ENCODE measurements around the gene ERBB4.
"Not testable (repeated sequence)": the region's sequence is repeated elsewhere in the genome, so short reads cannot be mapped to it uniquely, and the experiment has no call there.

Gene ERBB4

DNA sequence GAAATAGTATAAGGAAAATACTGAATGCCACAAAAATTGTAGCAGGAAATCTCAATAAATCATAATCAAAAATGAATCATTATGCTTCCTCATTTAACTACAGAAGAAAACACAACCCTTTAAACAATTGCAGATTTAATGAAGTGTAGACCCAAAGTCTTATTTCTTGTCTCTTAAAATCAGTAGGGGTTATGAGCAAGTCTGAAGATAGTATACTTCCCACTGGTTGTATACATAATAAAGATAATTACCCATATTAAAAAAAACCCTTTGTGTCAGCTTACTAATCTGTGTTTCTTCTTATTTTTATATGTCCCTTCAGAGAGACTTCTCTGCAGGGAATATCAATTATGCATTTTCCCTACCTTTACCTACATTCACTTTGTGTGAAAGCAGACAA, 504.7 kb downstream of the ERBB4 start:
- H3K27ac Mint-ChIP-seq = no peak overlapping the region
- no peaks in the 10 kb centered on the region for H3K4me1 Mint-ChIP-seq (ENCODE audit: low read depth in 2 of 2)
- ATAC-seq (replicated peaks) (no peak), DNase-seq (no peak)
- H3K27me3 Mint-ChIP-seq = no peaks in the 10 kb centered on the region
- H3K4me3 Mint-ChIP-seq = no peak overlapping the region
- no peaks in the 10 kb centered on the region for H3K36me3 Mint-ChIP-seq (ENCODE audit: insufficient read depth)
- H3K9me3 Mint-ChIP-seq = peaks cover 0 to 13% of the 10 kb centered on the region in 2 donors

- DNase-seq (no peak), ATAC-seq (replicated peaks) (no peak)
- H3K4me1 Mint-ChIP-seq (ENCODE audit: low read depth in 2 of 2) = no peaks in the 10 kb centered on the region
- no peaks in the 10 kb centered on the region for H3K36me3 Mint-ChIP-seq (ENCODE audit: insufficient read depth)
- no peaks in the 10 kb centered on the region for H3K27me3 Mint-ChIP-seq
- no peak overlapping the region for H3K4me3 Mint-ChIP-seq
- peaks cover 0 to 11% of the 10 kb centered on the region in 2 donors for H3K9me3 Mint-ChIP-seq
- no peak overlapping the region for H3K27ac Mint-ChIP-seq
Observed at GRCh38 chr2:212032536-212033219, 505.9 kb downstream of the ERBB4 start.

GRCh38 chr2:212032032-212032431, 506.6 kb downstream of the ERBB4 start:
- ATAC-seq (replicated peaks) = peak; percentile 14
- H3K4me1 Mint-ChIP-seq (ENCODE audit: low read depth in 2 of 2) = no peaks in the 10 kb centered on the region
- H3K27ac Mint-ChIP-seq = no peak overlapping the region
- DNase-seq = no peak
- H3K4me3 Mint-ChIP-seq = no peak overlapping the region
- H3K9me3 Mint-ChIP-seq = peaks cover 0 to 7% of the 10 kb centered on the region in 2 donors
- no peaks in the 10 kb centered on the region for H3K27me3 Mint-ChIP-seq
- no peaks in the 10 kb centered on the region for H3K36me3 Mint-ChIP-seq (ENCODE audit: insufficient read depth)

DNA sequence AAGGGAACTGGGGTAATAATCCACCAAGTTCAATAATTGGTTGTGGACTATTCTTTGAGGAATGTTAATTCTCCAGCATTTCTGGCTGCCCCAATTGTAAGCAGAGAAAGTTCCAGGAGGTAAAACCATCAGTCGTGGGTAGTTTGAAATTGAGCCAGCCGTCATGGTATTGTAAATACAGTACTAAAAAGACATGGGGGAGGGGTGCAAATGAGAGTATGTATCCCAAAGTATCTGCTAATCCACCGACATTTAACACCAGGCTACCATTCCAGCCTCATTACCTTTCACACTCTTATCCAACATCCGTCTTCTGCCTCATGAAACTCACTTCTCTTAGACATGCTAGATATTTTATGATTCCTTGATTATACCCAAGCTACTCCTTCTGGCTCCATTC, 507.9 kb downstream of the ERBB4 start:
- no peak for DNase-seq
- Mint-ChIP-seq H3K4me1 (ENCODE audit: low read depth in 2 of 2) (no peaks in the 10 kb centered on the region), H3K4me3 (no peak overlapping the region), H3K9me3 (peaks cover 0 to 7% of the 10 kb centered on the region in 2 donors), H3K36me3 (ENCODE audit: insufficient read depth) (no peaks in the 10 kb centered on the region), H3K27me3 (no peaks in the 10 kb centered on the region), H3K27ac (no peak overlapping the region)
- ATAC-seq (replicated peaks) = no peak

- H3K4me3 Mint-ChIP-seq = no peak overlapping the region
- no peak overlapping the region for H3K27ac Mint-ChIP-seq
- no peaks in the 10 kb centered on the region for H3K36me3 Mint-ChIP-seq (ENCODE audit: insufficient read depth)
- no peak for DNase-seq
- no peaks in the 10 kb centered on the region for H3K4me1 Mint-ChIP-seq (ENCODE audit: low read depth in 2 of 2)
- H3K27me3 Mint-ChIP-seq = no peaks in the 10 kb centered on the region
- H3K9me3 Mint-ChIP-seq = peaks cover 4 to 7% of the 10 kb centered on the region in 2 donors
- ATAC-seq (replicated peaks) = no peak
Observed at GRCh38 chr2:212028798-212029394, 509.7 kb downstream of the ERBB4 start.

GRCh38 chr2:212027681-212028628, 510.6 kb downstream of the ERBB4 start:
- no peak for DNase-seq
- no peak overlapping the region for H3K4me3 Mint-ChIP-seq

GRCh38 chr2:212024040-212024439, 514.6 kb downstream of the ERBB4 start:
- no peak overlapping the region for H3K27ac Mint-ChIP-seq
- H3K4me1 Mint-ChIP-seq (ENCODE audit: low read depth in 2 of 2) = no peaks in the 10 kb centered on the region
- ATAC-seq (replicated peaks) (no peak), DNase-seq (no peak)
- no peaks in the 10 kb centered on the region for H3K36me3 Mint-ChIP-seq (ENCODE audit: insufficient read depth)
- no peaks in the 10 kb centered on the region for H3K27me3 Mint-ChIP-seq
- peaks cover 4 to 6% of the 10 kb centered on the region in 2 donors for H3K9me3 Mint-ChIP-seq
- H3K4me3 Mint-ChIP-seq = no peak overlapping the region

More at GRCh38 chr2:212027681-212028628, 510.6 kb downstream of the ERBB4 start:
- Mint-ChIP-seq H3K36me3 (ENCODE audit: insufficient read depth) (no peaks in the 10 kb centered on the region), H3K27ac (no peak overlapping the region), H3K27me3 (no peaks in the 10 kb centered on the region), H3K4me1 (ENCODE audit: low read depth in 2 of 2) (no peaks in the 10 kb centered on the region), H3K9me3 (peaks cover 6 to 7% of the 10 kb centered on the region in 2 donors)
- ATAC-seq (replicated peaks) = no peak

DNA sequence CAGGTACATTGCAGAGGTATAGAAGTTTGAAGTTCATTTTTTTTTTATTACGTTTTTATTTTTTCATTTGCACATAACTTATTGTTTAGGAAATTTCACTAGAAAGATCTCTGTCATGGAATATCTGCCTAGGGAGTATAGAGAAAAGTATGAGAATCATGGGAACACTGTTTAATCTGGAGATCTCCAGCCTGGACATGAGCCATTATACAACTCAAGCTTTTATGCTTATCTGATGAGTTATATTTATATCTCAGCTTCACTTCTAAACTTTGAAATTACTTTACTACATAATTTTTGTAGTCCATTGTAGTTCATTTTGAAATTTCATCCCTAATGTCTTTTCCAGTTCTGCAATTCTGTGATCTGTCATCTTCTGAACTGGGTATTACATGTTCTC, 515.6 kb downstream of the ERBB4 start:
- Mint-ChIP-seq H3K27me3 (no peaks in the 10 kb centered on the region), H3K27ac (no peak overlapping the region), H3K36me3 (ENCODE audit: insufficient read depth) (no peaks in the 10 kb centered on the region), H3K4me1 (ENCODE audit: low read depth in 2 of 2) (no peaks in the 10 kb centered on the region), H3K4me3 (no peak overlapping the region), H3K9me3 (peaks cover 4 to 6% of the 10 kb centered on the region in 2 donors)
- ATAC-seq (replicated peaks) = no peak
- no peak for DNase-seq

DNA sequence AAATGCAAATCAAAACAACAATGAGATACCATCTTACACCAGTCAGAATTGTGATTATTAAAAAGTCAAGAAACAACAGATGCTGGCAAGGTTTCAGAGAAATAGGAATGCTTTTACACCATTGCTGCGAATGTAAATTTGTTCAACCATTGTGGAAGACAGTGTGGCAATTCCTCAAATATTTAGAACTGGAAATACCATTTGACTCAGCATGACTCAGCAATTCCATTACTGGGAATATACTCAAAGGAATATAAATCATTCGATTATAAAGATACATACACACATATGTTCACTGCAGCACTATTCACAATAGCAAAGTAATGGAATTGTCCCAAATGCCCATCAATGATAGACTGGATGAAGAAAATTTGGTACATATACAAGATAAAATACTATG, 516.7 kb downstream of the ERBB4 start:
- H3K4me1 Mint-ChIP-seq (ENCODE audit: low read depth in 2 of 2) = no peaks in the 10 kb centered on the region
- H3K27me3 Mint-ChIP-seq = no peaks in the 10 kb centered on the region
- DNase-seq (no peak), ATAC-seq (replicated peaks) (no peak)
- H3K9me3 Mint-ChIP-seq = peaks cover 4 to 6% of the 10 kb centered on the region in 2 donors
- no peak overlapping the region for H3K4me3 Mint-ChIP-seq
- H3K36me3 Mint-ChIP-seq (ENCODE audit: insufficient read depth) = no peaks in the 10 kb centered on the region
- no peak overlapping the region for H3K27ac Mint-ChIP-seq

DNA sequence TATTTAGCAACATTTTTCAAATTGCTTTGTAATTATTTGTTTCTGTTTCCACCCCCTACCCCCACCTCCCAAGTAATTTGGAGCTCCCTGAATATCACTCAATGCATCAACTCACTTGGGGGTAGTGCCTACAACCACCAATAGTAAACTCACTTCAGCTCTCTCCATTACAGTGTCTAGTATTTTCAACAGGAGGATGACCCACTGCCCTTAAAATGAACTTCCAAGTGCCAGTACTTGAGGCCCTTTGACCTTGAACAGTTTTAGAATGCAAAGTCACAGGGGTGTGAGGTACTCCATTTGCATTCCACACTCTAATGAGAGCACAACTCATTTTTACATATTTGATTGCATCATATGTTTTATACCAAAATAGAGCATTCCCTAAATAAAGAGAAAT, 523.0 kb downstream of the ERBB4 start:
- Mint-ChIP-seq H3K27me3 (no peaks in the 10 kb centered on the region), H3K9me3 (peaks cover 0 to 4% of the 10 kb centered on the region in 2 donors), H3K4me3 (no peak overlapping the region), H3K27ac (no peak overlapping the region), H3K4me1 (ENCODE audit: low read depth in 2 of 2) (no peaks in the 10 kb centered on the region), H3K36me3 (ENCODE audit: insufficient read depth) (peaks cover 6% of the 10 kb centered on the region)
- DNase-seq = no peak
- ATAC-seq (replicated peaks) = no peak

DNA sequence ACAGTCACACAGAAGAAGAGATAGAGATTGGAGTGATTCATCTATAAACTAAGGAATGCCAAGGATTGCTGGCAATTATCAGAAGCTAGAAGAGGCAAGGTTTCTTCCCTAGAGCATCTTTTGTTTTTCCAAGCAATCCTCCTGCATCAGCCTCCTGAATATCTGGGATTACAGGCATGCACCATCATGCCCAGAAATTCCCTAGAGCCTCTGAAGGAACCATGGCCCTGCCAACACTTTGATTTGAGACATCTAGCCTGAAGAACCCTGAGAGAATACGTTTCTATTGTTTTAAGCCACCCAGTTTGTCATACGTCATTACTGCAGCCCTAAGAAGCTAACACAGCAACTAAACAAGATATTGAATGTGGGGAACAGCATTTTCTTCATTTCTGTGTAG, 525.0 kb downstream of the ERBB4 start:
- peaks cover 6% of the 10 kb centered on the region in 2 donors for H3K9me3 Mint-ChIP-seq
- H3K36me3 Mint-ChIP-seq (ENCODE audit: insufficient read depth) = peaks cover 6% of the 10 kb centered on the region
- H3K4me1 Mint-ChIP-seq (ENCODE audit: low read depth in 2 of 2) = no peaks in the 10 kb centered on the region
- DNase-seq (no peak), ATAC-seq (replicated peaks) (no peak)
- H3K27ac Mint-ChIP-seq = no peak overlapping the region
- no peaks in the 10 kb centered on the region for H3K27me3 Mint-ChIP-seq
- H3K4me3 Mint-ChIP-seq = no peak overlapping the region

GRCh38 chr2:212010305-212010704, 528.3 kb downstream of the ERBB4 start:
- H3K9me3 Mint-ChIP-seq; H3K4me3 Mint-ChIP-seq; ATAC-seq (replicated peaks); H3K27me3 Mint-ChIP-seq; DNase-seq; H3K36me3 Mint-ChIP-seq (ENCODE audit: insufficient read depth); H3K27ac Mint-ChIP-seq; H3K4me1 Mint-ChIP-seq (ENCODE audit: low read depth in 2 of 2): not testable (repeated sequence)

DNA sequence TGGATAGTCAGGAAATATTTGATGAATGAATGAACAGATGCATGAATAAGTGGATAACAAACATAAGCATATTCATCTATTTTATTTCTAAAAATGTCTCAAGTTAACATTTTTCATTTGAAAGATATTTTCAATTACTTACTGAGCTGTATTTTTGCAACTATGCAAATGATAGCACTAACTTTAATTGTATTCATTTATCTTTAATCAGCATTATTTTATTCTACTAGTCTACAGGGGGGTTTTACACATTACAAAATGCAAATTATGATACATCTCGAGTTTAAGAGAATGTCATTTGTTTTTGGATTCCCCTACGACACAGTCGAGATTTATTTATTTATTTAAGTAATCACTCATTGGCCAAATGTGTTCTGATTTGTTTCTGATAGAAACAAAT, 530.6 kb downstream of the ERBB4 start:
- Mint-ChIP-seq H3K4me1 (ENCODE audit: low read depth in 2 of 2) (no peaks in the 10 kb centered on the region), H3K36me3 (ENCODE audit: insufficient read depth) (peaks cover 6% of the 10 kb centered on the region), H3K9me3 (peaks cover 3 to 6% of the 10 kb centered on the region in 2 donors), H3K27ac (no peak overlapping the region), H3K27me3 (no peaks in the 10 kb centered on the region), H3K4me3 (no peak overlapping the region)
- DNase-seq (no peak), ATAC-seq (replicated peaks) (no peak)
